K562 (cell line): ENCODE measurements around the gene PIGC. TPM values are rescaled to one million over a fixed set of nuclear protein-coding genes. Genes with fewer than 3 reads are reported as not detected.
A peak's percentile ranks its signal among the peaks of the same experiment; 100 is the strongest.

Experiments
- ATAC-seq: fragments of 200-7000 bp; cut with Tn5 transposase; 3 replicates; pipeline ENCODE4 v1.9.1; 2020; ENCODE audit warnings: moderate library complexity
- BruUV-seq: library from RNA; stranded (reverse); fragments of 400-500 nt; replicated peaks from 2 replicates; lab custom pipeline; 2021; lab: Mats Ljungman, UMichigan
- CTCF ChIA-PET: fragments of 300-600 bp; formaldehyde crosslinking; extraction: SDS; loops from one replicate; lab custom pipeline; 2021; ENCODE audit warnings: low intra/inter-chr PET ratio; lab: Yijun Ruan, JAX
- POLR2A ChIA-PET: fragments of 300-600, 350-650 bp; sonication (Branson Sonifier 250); formaldehyde crosslinking; extraction: SDS; loops from one replicate; lab custom pipeline; 2021; ENCODE audit warnings: antibody characterized with exemption, inconsistent platforms; lab: Yijun Ruan, JAX
- DNase-seq, 4 experiments: peaks; one replicate each; pipeline versions ENCODE4 v3.0.0 to v3.0.0-alpha.2; 2011 to 2018; ENCODE audit warnings: low spot score in 3 of 4, mixed read lengths in 3 of 4; ENCODE audit errors: extremely low read depth in 1 of 4
- FAIRE-seq: peaks from 2 replicates; lab custom pipeline; 2011; peaks lifted over from hg19 to GRCh38; lab: Jason Lieb, UNC
- H2AFZ ChIP-seq: 2 replicates; pipeline ENCODE4 v1.6.0; 2011; ENCODE audit warnings: low read depth, low read length, control low read depth, inconsistent platforms
- H3K27ac ChIP-seq: fragments of 200-600 bp; 3 replicates; pipeline ENCODE4 v1.8.0; 2011; ENCODE audit warnings: low read depth, mild to moderate bottlenecking, control low read depth, inconsistent platforms, low read length, moderate library complexity, mixed read lengths; ENCODE audit errors: extremely low read depth
- H3K27me3 ChIP-seq, 2 experiments: fragments of 300-600 bp in 1 of 2; 2 replicates in 1 of 2; 3 replicates in 1 of 2; pipeline versions ENCODE4 v1.6.0 to v1.8.0; 2011; ENCODE audit warnings: inconsistent platforms in 2 of 2, low read length in 2 of 2, mild to moderate bottlenecking in 1 of 2, mixed read lengths in 1 of 2, moderate library complexity in 1 of 2; ENCODE audit not compliant: control insufficient read depth in 2 of 2, insufficient read depth in 2 of 2
- H3K36me3 ChIP-seq: fragments of 300-600 bp; 3 replicates; pipeline ENCODE4 v1.8.0; 2011; ENCODE audit warnings: mild to moderate bottlenecking, low read length, inconsistent platforms; ENCODE audit not compliant: control insufficient read depth, insufficient read depth
- H3K4me1 ChIP-seq, 2 experiments: fragments of 200-600 bp in 1 of 2; replicated peaks in 1 of 2; 2 replicates in 1 of 2; 3 replicates in 1 of 2; pipeline versions ENCODE4 v1.5.1 to v1.8.0; 2011; ENCODE audit warnings: inconsistent platforms in 2 of 2, low read length in 2 of 2, mild to moderate bottlenecking in 1 of 2, mixed read lengths in 1 of 2, moderate library complexity in 1 of 2; ENCODE audit not compliant: control insufficient read depth in 2 of 2, insufficient read depth in 2 of 2
- H3K4me2 ChIP-seq: 2 replicates; pipeline ENCODE4 v1.6.1; 2011; ENCODE audit warnings: low read length, control low read depth, inconsistent platforms, mixed read lengths; ENCODE audit not compliant: insufficient read depth
- H3K4me3 ChIP-seq: fragments of 200-600 bp; sonication (generic), shearing (Covaris generic); 2 replicates; pipeline ENCODE4 v1.5.1; 2016; ENCODE audit warnings: control low read depth, inconsistent platforms
- H3K79me2 ChIP-seq: fragments of 200-600 bp; 3 replicates; pipeline ENCODE4 v1.8.0; 2011; ENCODE audit warnings: low read length, inconsistent platforms; ENCODE audit not compliant: control insufficient read depth, insufficient read depth
- H3K9ac ChIP-seq, 2 experiments: 2 replicates each; pipeline versions ENCODE4 v1.6.0 to v1.6.1; 2011; ENCODE audit warnings: low read depth in 2 of 2, low read length in 2 of 2, control low read depth in 1 of 2, inconsistent platforms in 1 of 2, mild to moderate bottlenecking in 1 of 2, mixed read lengths in 1 of 2; ENCODE audit not compliant: insufficient read depth in 1 of 2
- H3K9me1 ChIP-seq: one replicate; pipeline ENCODE4 v1.6.0; 2011; ENCODE audit warnings: inconsistent platforms, mild to moderate bottlenecking, low read length, moderate library complexity; ENCODE audit not compliant: control insufficient read depth, insufficient read depth
- H3K9me3 ChIP-seq: replicated peaks from 2 replicates; pipeline ENCODE4 v1.5.1; 2011; ENCODE audit warnings: low read depth, low read length, inconsistent platforms; ENCODE audit not compliant: control insufficient read depth, insufficient read depth
- H4K20me1 ChIP-seq: replicated peaks from 2 replicates; pipeline ENCODE4 v1.6.1; 2011; ENCODE audit warnings: low read length, inconsistent platforms, mixed read lengths; ENCODE audit not compliant: control insufficient read depth, insufficient read depth
- CBX2 ChIP-seq: fragments of 200-600 bp; sonication (generic); IDR thresholded peaks from one replicate; pipeline ENCODE4 v1.6.1; 2012; ENCODE audit warnings: mild to moderate bottlenecking, low read length, inconsistent platforms; ENCODE audit not compliant: insufficient read depth, poor library complexity, severe bottlenecking
- CXXC5 ChIP-seq: fragments of 250-450 bp; sonication (Bioruptor Pico); IDR thresholded peaks from 2 replicates; pipeline ENCODE4 v1.8.0; 2022; ENCODE audit warnings: inconsistent platforms, mild to moderate bottlenecking, moderate library complexity
- FOXK2 ChIP-seq, 2 experiments: fragments of 450-650 bp; IDR thresholded peaks in 1 of 2; conservative IDR thresholded peaks in 1 of 2; 2 replicates each; pipeline ENCODE4 v1.6.1; 2016; ENCODE audit warnings: low read depth in 2 of 2, mild to moderate bottlenecking in 1 of 2
- GABPA ChIP-seq: fragments of 200-800 bp; sonication (Bioruptor generic); conservative IDR thresholded peaks from 2 replicates; pipeline ENCODE4 v1.6.1; 2016; ENCODE audit warnings: low read depth, missing genetic modification characterization, missing compliant biosample characterization
- MCM3 ChIP-seq: fragments of 450-650 bp; IDR thresholded peaks from 2 replicates; pipeline ENCODE4 v1.6.1; 2016
- RBM34 ChIP-seq: fragments of 200-400 bp; formaldehyde crosslinking; IDR thresholded peaks from 2 replicates; pipeline ENCODE4 v1.6.1; 2018; ENCODE audit warnings: low read length, borderline replicate concordance; ENCODE audit not compliant: insufficient read depth
- RCOR1 ChIP-seq, 2 experiments: IDR thresholded peaks; 2 replicates each; pipeline ENCODE4 v1.6.1; 2012; ENCODE audit warnings: low read depth in 2 of 2, low read length in 2 of 2, borderline replicate concordance in 1 of 2, improper control_type of control experiment in 1 of 2
- SAP30 ChIP-seq: fragments of 200-600 bp; sonication (generic); IDR thresholded peaks from 2 replicates; pipeline ENCODE4 v1.6.1; 2012; ENCODE audit warnings: borderline replicate concordance, low read depth, mild to moderate bottlenecking, moderate library complexity, low read length, control low read depth, inconsistent platforms; ENCODE audit not compliant: insufficient read depth, poor library complexity, severe bottlenecking
- SMC3 ChIP-seq: conservative IDR thresholded peaks from 2 replicates; pipeline ENCODE4 v1.6.1; 2011; ENCODE audit warnings: low read depth, low read length, improper control_type of control experiment; ENCODE audit not compliant: insufficient read depth
- TARDBP ChIP-seq: fragments of 450-650 bp; IDR thresholded peaks from 2 replicates; pipeline ENCODE4 v1.6.1; 2016
- TBL1XR1 ChIP-seq, 2 experiments: IDR thresholded peaks; 2 replicates each; pipeline ENCODE4 v1.6.1; 2012; ENCODE audit warnings: improper control_type of control experiment in 2 of 2, low read length in 2 of 2, mild to moderate bottlenecking in 1 of 2
- TFAP4 ChIP-seq: sonication (generic); formaldehyde crosslinking; IDR thresholded peaks from 2 replicates; pipeline ENCODE4 v1.8.0; 2022; ENCODE audit warnings: missing genetic modification reagents, mild to moderate bottlenecking, moderate library complexity, borderline replicate concordance
- TGIF2 ChIP-seq: sonication (generic); formaldehyde crosslinking; IDR thresholded peaks from 2 replicates; pipeline ENCODE4 v1.8.1; 2022; ENCODE audit warnings: mild to moderate bottlenecking, missing genetic modification reagents, moderate library complexity
- ZBTB33 ChIP-seq: sonication (generic); formaldehyde crosslinking; IDR thresholded peaks from 2 replicates; pipeline ENCODE4 v1.8.1; 2023; ENCODE audit warnings: mild to moderate bottlenecking, missing genetic modification reagents
- ZNF146 ChIP-seq: IDR thresholded peaks from one replicate; pipeline ENCODE4 v1.6.1; 2018; ENCODE audit warnings: missing compliant biosample characterization; ENCODE audit not compliant: unreplicated experiment
- WGBS: fragments of 100-300 bp; shearing (Covaris generic); methylation state at CpG from one replicate; pipeline ENCODE4 v1.1.6; 2016; ENCODE audit warnings: low coverage, mixed read lengths; ENCODE audit not compliant: insufficient coverage; ENCODE audit errors: missing lambda C conversion rate; 5-methylcytosine and 5-hydroxymethylcytosine counted together
- in situ Hi-C: fragments of 300-500 bp; cut with MboI; formaldehyde crosslinking; loops from 4 replicates; pipeline ENCODE4 v1.15.0; 2018; ENCODE audit warnings: inconsistent platforms, mixed read lengths
- intact Hi-C: fragments of 100-400 bp; cut with micrococcal nuclease; formaldehyde crosslinking; loops from 2 replicates; pipeline ENCODE4 v1.14.2; 2022
- polyA plus RNA-seq, 8 experiments: library from polyadenylated mRNA; depleted of rRNA in 4 of 8; stranded (reverse) in 5 of 8; unstranded in 3 of 8; fragments of >200 nt; fragmentation: Nextera tagmentation in 2 of 8; fragmentation: Illumina TruSeq in 1 of 8; extraction: Ambion mirVana in 2 of 8; extraction: Trizol in 1 of 8; gene quantifications; 2 replicates each; pipeline versions ENCODE4 v1.2.1 to v1.2.3, GENCODE V29; 2011 to 2014; ENCODE audit warnings: inconsistent platforms in 1 of 8, missing spikeins in 1 of 8
- total RNA-seq, 7 experiments: library from RNA; depleted of rRNA in 6 of 7; stranded (reverse); fragments of >200 nt in 6 of 7; fragmentation: Illumina TruSeq in 2 of 7; extraction: Trizol in 2 of 7; gene quantifications; 2 replicates each; pipeline versions ENCODE4 v1.2.1 to v1.2.3, GENCODE V29; 2011 to 2021; ENCODE audit warnings: low replicate concordance in 1 of 7
- TF ChIP-seq, protein P1 (sequence below): sonication (generic); formaldehyde crosslinking; IDR thresholded peaks from 2 replicates; pipeline ENCODE4 v1.8.0; 2022; ENCODE audit warnings: mild to moderate bottlenecking, missing genetic modification reagents

The PIGC gene
- total and polyA plus RNA-seq, 9 of the 15 experiments (the other 6 are each of a cell fraction or from before 2014, with no cell fraction given), result 30.5 to 97.9 (median 54.7) TPM

- no peaks in the 10 kb centered on the region for H3K27me3 ChIP-seq
- no peaks in the 10 kb centered on the region for H3K79me2 ChIP-seq
- no peaks in the 10 kb centered on the region for H3K36me3 ChIP-seq
- H3K9ac ChIP-seq, result peak overlapping the region; percentile 3 to 15; a peak in 2 of 4 replicates
- peak overlapping the region; percentile 60 for H3K4me2 ChIP-seq
- intact Hi-C loops (loop anchor here (1.0 to 5.0 kb wide), 5 partner anchors 47 to 278 kb away; no protein-coding TSS in a partner anchor), in situ Hi-C loops (loop anchor here (5.0 kb wide), 1 partner anchor 277 kb away; no protein-coding TSS in a partner anchor)
- peak overlapping the region; percentile 18; the same call in 1 of the 3 replicates for H3K27ac ChIP-seq
- ChIA-PET POLR2A (interaction anchor here (0.6 to 2.2 kb wide), 4 partner anchors 23 to 276 kb away, joined by 3 to 8 read pairs (median 4); no protein-coding TSS in a partner anchor), CTCF (interaction anchor here (0.6 to 1.6 kb wide), 5 partner anchors 50 to 292 kb away, joined by 3 to 6 read pairs (median 3); no protein-coding TSS in a partner anchor)
- WGBS, result 37% methylated on average over 18 of the region's 18 CpGs
- H4K20me1 ChIP-seq, result no peaks in the 10 kb centered on the region
- H2AFZ ChIP-seq, result peak overlapping the region; percentile 99
- FAIRE-seq (peak; percentile 91), DNase-seq (peak; percentile 83 to 89 (median 84)), ATAC-seq (peak; percentile 96)
- peaks cover 5% of the 10 kb centered on the region for H3K9me1 ChIP-seq
- H3K4me1 ChIP-seq, result peaks cover 26 to 41% of the 10 kb centered on the region in 2 experiments
- no peaks in the 10 kb centered on the region for H3K9me3 ChIP-seq
- no peak overlapping the region for H3K4me3 ChIP-seq
- BruUV-seq, result no TSS peak
- TF ChIP-seq GABPA (tag), result no peak
- peak; percentile 56 for TF ChIP-seq CXXC5
- peak; percentile 91 for TF ChIP-seq TFAP4
- peak; percentile 91 for TF ChIP-seq SMC3
- peak in 1 of 2 experiments; percentile 69; a peak in 2 of 4 replicates for TF ChIP-seq TBL1XR1 (IDR thresholded peaks at IDR 0.05; ENCODE audit: low read length in 2 of 2)
- TF ChIP-seq, protein P1, sequence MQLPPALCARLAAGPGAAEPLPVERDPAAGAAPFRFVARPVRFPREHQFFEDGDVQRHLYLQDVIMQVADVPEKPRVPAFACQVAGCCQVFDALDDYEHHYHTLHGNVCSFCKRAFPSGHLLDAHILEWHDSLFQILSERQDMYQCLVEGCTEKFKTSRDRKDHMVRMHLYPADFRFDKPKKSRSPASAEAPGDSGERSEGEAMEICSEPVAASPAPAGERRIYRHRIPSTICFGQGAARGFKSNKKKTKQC (CRISPR knock-in tag), result no peak
- no peak for TF ChIP-seq MCM3
- TF ChIP-seq CBX2, result no peak
- TF ChIP-seq RCOR1 (IDR thresholded peaks at IDR 0.05; ENCODE audit: borderline replicate concordance in 1 of 2, low read depth in 2 of 2, low read length in 2 of 2), result peak in 1 of 2 experiments; percentile 59; a peak in 2 of 4 replicates
- no peak for TF ChIP-seq ZNF146 (CRISPR knock-in tag)
- TF ChIP-seq SAP30, result no peak
- TF ChIP-seq TARDBP, result no peak
- TF ChIP-seq FOXK2 (conservative IDR thresholded peaks at IDR 0.05 in 1 of 2, IDR thresholded peaks at IDR 0.05 in 1 of 2; ENCODE audit: low read depth in 2 of 2), result no peak
- no peak for TF ChIP-seq RBM34
- TF ChIP-seq ZBTB33 (CRISPR knock-in tag), result peak; percentile 73; the same call in 1 of the 2 replicates
- TF ChIP-seq TGIF2, result 0 out of 2 replicates have a peak, but pooled peaks have one; percentile 39
Measured at GRCh38 chr1:172449585-172450523, 6.0 kb upstream of the PIGC start.
